ENCODE results near the gene NPIPA5. TPM values are rescaled to one million over a fixed set of nuclear protein-coding genes. Genes with fewer than 3 reads are reported as not detected.
"Not testable (repeated sequence)": the region's sequence is repeated elsewhere in the genome, so short reads cannot be mapped to it uniquely, and the experiment has no call there.

Gene NPIPA5
- total and polyA plus RNA-seq, 3 donors from 2014 or later = 6.0 to 40.1 (median 23.0) TPM

- intact Hi-C loops (cut with DNase I; ENCODE audit: low total_unique reads) = no loop called here
- no peak for DNase-seq
- Histone ChIP-seq H3K4me3 (no peak overlapping the region), H3K4me1 (no peaks in the 10 kb centered on the region), H3K9me3 (no peaks in the 10 kb centered on the region), H3K36me3 (ENCODE audit: low read depth, missing control alignments) (no peaks in the 10 kb centered on the region), H3K27me3 (no peaks in the 10 kb centered on the region), H3K27ac (no peak overlapping the region)
- TF ChIP-seq POLR2A (IDR thresholded peaks at IDR 0.05) (no peak), CTCF (IDR thresholded peaks at IDR 0.05) (no peak)
- 88 to 89% methylated on average over 11 of the region's 11 CpGs for WGBS, 2 donors
Observed at GRCh38 chr16:15396948-15397594, 19.0 kb upstream of the NPIPA5 start.

GRCh38 chr16:15396509-15396829 is 18.4 kb upstream of the NPIPA5 start:
- DNase-seq; H3K9me3 ChIP-seq; H3K36me3 ChIP-seq (ENCODE audit: low read depth, missing control alignments); H3K4me1 ChIP-seq; intact Hi-C loops (cut with DNase I; ENCODE audit: low total_unique reads); H3K27me3 ChIP-seq: not testable (repeated sequence)
- H3K27ac ChIP-seq = peak overlapping the region; percentile 61 to 73
- peak overlapping the region in 1 of 2 donors; percentile 73 for H3K4me3 ChIP-seq
- 42 to 47% methylated on average over 8 of the region's 8 CpGs for WGBS, 2 donors

DNA sequence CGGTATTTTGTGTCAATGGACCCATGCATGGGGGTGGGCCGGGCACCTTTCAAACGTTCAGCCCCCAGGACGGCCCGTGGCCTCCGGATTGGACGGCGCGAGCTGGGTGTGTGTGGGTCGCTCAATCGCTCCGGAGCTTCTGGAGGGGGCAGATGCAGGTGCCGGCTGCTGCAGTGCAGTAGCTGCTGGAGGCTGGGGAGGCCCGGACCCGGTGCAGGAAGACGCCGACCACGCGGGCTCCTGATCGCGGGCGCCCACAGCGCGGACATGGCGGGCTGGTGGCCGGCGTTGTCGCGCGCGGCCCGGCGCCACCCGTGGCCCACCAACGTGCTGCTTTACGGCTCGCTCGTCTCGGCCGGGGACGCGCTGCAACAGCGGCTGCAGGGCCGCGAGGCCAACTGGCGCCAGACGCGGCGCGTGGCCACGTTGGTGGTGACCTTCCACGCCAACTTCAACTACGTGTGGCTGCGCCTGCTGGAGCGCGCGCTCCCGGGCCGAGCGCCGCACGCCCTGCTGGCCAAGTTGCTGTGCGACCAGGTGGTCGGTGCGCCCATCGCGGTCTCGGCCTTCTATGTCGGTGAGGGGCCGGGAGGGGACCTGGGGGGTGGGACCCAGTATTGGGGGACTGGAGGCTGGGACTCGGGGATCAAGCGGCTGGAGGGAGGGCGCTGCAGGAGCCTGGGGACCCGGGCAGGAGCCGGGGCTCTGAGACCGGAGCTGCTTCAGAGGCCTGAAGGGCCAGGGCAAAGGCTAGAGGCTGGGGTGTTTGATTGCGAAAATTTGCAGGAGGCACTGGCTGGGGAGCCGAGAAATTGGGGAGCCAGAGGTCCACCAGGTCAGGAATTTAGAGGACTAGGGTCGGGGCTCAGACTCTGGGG is 17.8 kb upstream of the NPIPA5 start, which contains the start of gene MPV17L:
Gene MPV17L, plus strand, starts transcription at position 124 of the 878 bp plus-strand sequence. Its CDS starts 144 bp downstream, at position 268.
- peak; percentile 69 for DNase-seq
- H3K36me3 ChIP-seq (ENCODE audit: low read depth, missing control alignments); intact Hi-C loops (cut with DNase I; ENCODE audit: low total_unique reads); H3K4me1 ChIP-seq; H3K27me3 ChIP-seq; H3K9me3 ChIP-seq: not testable (repeated sequence)
- Histone ChIP-seq H3K4me3 (peak within 1 kb of the TSS; percentile 73), H3K27ac (peak within 1 kb of the TSS; percentile 61 to 73)
- WGBS, 2 donors = 2 to 3% methylated on average over 30 to 74 of the region's 79 CpGs

DNA sequence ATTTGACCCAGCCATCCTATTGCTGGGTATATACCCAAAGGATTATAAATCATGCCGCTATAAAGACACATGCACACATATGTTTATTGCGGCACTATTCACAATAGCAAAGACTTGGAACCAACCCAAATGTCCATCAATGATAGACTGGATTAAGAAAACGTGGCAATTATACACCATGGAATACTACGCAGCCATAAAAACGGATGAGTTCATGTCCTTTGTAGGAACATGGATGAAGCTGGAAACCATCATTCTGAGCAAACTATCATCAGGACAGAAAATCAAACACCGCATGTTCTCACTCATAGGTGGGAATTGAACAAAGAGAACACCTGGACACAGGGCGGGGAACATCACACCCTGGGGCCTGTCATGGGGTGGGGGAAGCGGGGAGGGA is 14.9 kb upstream of the NPIPA5 start:
- WGBS, 2 donors = 90 to 97% methylated on average over 8 of the region's 8 CpGs
- intact Hi-C loops (cut with DNase I; ENCODE audit: low total_unique reads); H3K27ac ChIP-seq; H3K4me3 ChIP-seq; H3K36me3 ChIP-seq (ENCODE audit: low read depth, missing control alignments); DNase-seq; H3K27me3 ChIP-seq; H3K9me3 ChIP-seq; H3K4me1 ChIP-seq: not testable (repeated sequence)

- H3K27me3 ChIP-seq; H3K27ac ChIP-seq; H3K4me3 ChIP-seq; H3K4me1 ChIP-seq; H3K36me3 ChIP-seq (ENCODE audit: low read depth, missing control alignments); DNase-seq; intact Hi-C loops (cut with DNase I; ENCODE audit: low total_unique reads); H3K9me3 ChIP-seq: not testable (repeated sequence)
- 77 to 86% methylated on average over 5 of the region's 5 CpGs for WGBS, 2 donors
Observed at GRCh38 chr16:15389916-15390315, 11.8 kb upstream of the NPIPA5 start.

- intact Hi-C loops (cut with DNase I; ENCODE audit: low total_unique reads); H3K27ac ChIP-seq; H3K36me3 ChIP-seq (ENCODE audit: low read depth, missing control alignments); DNase-seq; H3K9me3 ChIP-seq; H3K27me3 ChIP-seq; H3K4me3 ChIP-seq; H3K4me1 ChIP-seq: not testable (repeated sequence)
- 85 to 89% methylated on average over 6 of the region's 6 CpGs for WGBS, 2 donors
Observed at GRCh38 chr16:15388060-15388459, 10.0 kb upstream of the NPIPA5 start.

DNA sequence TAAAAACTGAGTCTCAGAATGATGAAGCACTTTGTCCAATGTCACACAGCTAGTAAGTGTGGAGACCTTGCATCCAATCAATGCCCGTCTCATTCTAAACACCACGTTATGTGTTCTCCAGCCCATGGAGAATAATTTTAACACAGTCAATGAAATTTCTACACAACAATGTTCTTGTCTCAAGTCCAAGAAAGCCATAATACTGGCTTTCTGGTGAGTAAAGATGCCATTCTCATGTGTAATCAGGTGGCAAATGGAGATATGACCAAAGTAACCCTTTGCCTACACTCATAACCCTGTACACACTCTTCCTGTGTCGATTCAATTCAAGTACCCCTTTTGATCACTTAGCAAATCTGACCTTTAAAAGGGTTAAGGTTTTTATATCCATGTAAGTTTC is 4.7 kb upstream of the NPIPA5 start:
- DNase-seq; H3K36me3 ChIP-seq (ENCODE audit: low read depth, missing control alignments); intact Hi-C loops (cut with DNase I; ENCODE audit: low total_unique reads): not testable (repeated sequence)

DNA sequence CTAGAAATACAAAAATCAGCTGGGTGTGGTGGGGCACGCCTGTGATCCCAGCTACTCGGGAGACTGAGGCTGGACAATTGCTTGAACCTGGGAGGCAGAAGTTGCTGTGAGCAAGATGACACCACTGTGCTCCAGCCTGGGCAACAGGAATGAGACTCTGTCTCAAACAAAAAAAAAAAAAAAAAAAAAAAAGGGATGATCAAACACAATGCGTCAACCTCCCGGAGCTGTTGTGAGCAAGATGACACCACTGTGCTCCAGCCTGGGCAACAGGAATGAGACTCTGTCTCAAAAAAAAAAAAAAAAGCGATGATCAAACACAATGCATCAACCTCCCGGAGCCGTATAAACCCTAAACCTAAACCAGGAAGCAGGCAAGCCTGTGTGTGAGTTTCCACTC is 20.6 kb downstream of the NPIPA5 start:
- H3K36me3 ChIP-seq (ENCODE audit: low read depth, missing control alignments); intact Hi-C loops (cut with DNase I; ENCODE audit: low total_unique reads); H3K4me3 ChIP-seq; H3K4me1 ChIP-seq; H3K27ac ChIP-seq; H3K9me3 ChIP-seq; DNase-seq; H3K27me3 ChIP-seq: not testable (repeated sequence)
- 87 to 100% methylated on average over 1 to 5 of the region's 7 CpGs for WGBS, 2 donors

More for the DNA sequence above, 4.7 kb upstream of the NPIPA5 start:
- H3K4me3 ChIP-seq, H3K27me3 ChIP-seq, H3K4me1 ChIP-seq, H3K9me3 ChIP-seq, H3K27ac ChIP-seq: not testable (repeated sequence)
- 73 to 75% methylated on average over 1 of the region's 3 CpGs for WGBS, 2 donors

DNA sequence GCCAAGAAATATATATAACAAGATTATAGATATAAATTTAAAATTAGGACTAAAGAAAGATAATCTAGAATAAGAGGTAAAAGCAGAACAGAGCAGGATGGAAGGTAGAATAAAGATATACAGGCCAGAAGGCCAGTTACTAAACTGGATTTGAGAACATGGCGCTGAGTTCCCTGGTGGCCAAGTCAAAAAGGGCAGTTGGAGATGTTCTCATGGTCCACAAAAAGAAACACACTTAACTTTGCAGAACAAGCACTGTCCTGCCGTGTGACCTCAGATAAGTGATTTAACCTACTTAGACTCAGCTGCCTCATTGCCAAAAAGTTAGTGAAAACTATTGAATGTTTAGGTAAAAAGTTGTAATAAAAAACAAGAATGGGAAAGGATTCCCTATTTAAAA is 23.2 kb downstream of the NPIPA5 start:
- intact Hi-C loops (cut with DNase I; ENCODE audit: low total_unique reads) = not testable (repeated sequence)
- WGBS, 2 donors = no CpG with 5 or more reads among the region's 2 CpGs

GRCh38 chr16:15352852-15353251 is 25.2 kb downstream of the NPIPA5 start:
- WGBS, 2 donors = 90% methylated on average over 1 of the region's 3 CpGs; no CpG with 5 or more reads in 1 of the 2 donors
- H3K27ac ChIP-seq; H3K27me3 ChIP-seq; H3K4me3 ChIP-seq; intact Hi-C loops (cut with DNase I; ENCODE audit: low total_unique reads); H3K9me3 ChIP-seq; H3K4me1 ChIP-seq; H3K36me3 ChIP-seq (ENCODE audit: low read depth, missing control alignments); DNase-seq: not testable (repeated sequence)

More for the DNA sequence above, 23.2 kb downstream of the NPIPA5 start:
- not testable (repeated sequence) for H3K27me3 ChIP-seq; H3K9me3 ChIP-seq; DNase-seq; H3K36me3 ChIP-seq (ENCODE audit: low read depth, missing control alignments); H3K4me1 ChIP-seq; H3K27ac ChIP-seq; H3K4me3 ChIP-seq

GRCh38 chr16:15351745-15352144 is 26.3 kb downstream of the NPIPA5 start:
- H3K4me1 ChIP-seq; DNase-seq; H3K36me3 ChIP-seq (ENCODE audit: low read depth, missing control alignments); intact Hi-C loops (cut with DNase I; ENCODE audit: low total_unique reads); H3K9me3 ChIP-seq; H3K27ac ChIP-seq; H3K27me3 ChIP-seq; H3K4me3 ChIP-seq: not testable (repeated sequence)
- WGBS, 2 donors = no CpG with 5 or more reads among the region's 5 CpGs
